ENCODE data around the gene PGR. TPM values are rescaled to one million over a fixed set of nuclear protein-coding genes. Genes with fewer than 3 reads are reported as not detected.

The PGR gene
- total and polyA plus RNA-seq, 10 donors, result 0.13 to 7.7 (median 2.5) TPM

GRCh38 chr11:101113540-101113939 is 16.1 kb downstream of the PGR start:
- Histone ChIP-seq H3K4me3 (no peak overlapping the region), H3K27ac (no peak overlapping the region), H3K4me1 (no peaks in the 10 kb centered on the region), H3K9me3 (peaks cover 0 to 5% (median 0%) of the 10 kb centered on the region in 8 donors), H3K36me3 (no peaks in the 10 kb centered on the region), H3K27me3 (replicated peaks in 1 of 7) (no peaks in the 10 kb centered on the region)
- WGBS, 5 donors, result 94 to 100% (median 96%) methylated on average over 2 of the region's 2 CpGs
- intact Hi-C loops (cut with DNase I; ENCODE audit: low total_unique reads), result no loop called here
- no peak for TF ChIP-seq CTCF (IDR thresholded peaks at IDR 0.05 in 8 of 11, conservative IDR thresholded peaks at IDR 0.05 in 3 of 11)
- no peak for TF ChIP-seq POLR2AphosphoS5 (IDR thresholded peaks at IDR 0.05)
- TF ChIP-seq POLR2A (IDR thresholded peaks at IDR 0.05), result no peak
- DNase-seq, result no peak

GRCh38 chr11:101104716-101105115 is 24.9 kb downstream of the PGR start:
- no peak for DNase-seq
- intact Hi-C loops (cut with DNase I; ENCODE audit: low total_unique reads), result no loop called here
- H3K27me3 ChIP-seq (replicated peaks in 1 of 7), result no peaks in the 10 kb centered on the region
- H3K9me3 ChIP-seq, result peaks cover 0 to 14% (median 3%) of the 10 kb centered on the region in 8 donors
- TF ChIP-seq POLR2A (IDR thresholded peaks at IDR 0.05) (no peak), CTCF (IDR thresholded peaks at IDR 0.05 in 8 of 11, conservative IDR thresholded peaks at IDR 0.05 in 3 of 11) (no peak)
- no peak overlapping the region for H3K4me3 ChIP-seq
- H3K27ac ChIP-seq, result no peak overlapping the region
- no peaks in the 10 kb centered on the region for H3K4me1 ChIP-seq
- H3K36me3 ChIP-seq, result no peaks in the 10 kb centered on the region

GRCh38 chr11:101103433-101103832 is 26.2 kb downstream of the PGR start:
- no peaks in the 10 kb centered on the region for H3K36me3 ChIP-seq
- intact Hi-C loops (cut with DNase I; ENCODE audit: low total_unique reads), result no loop called here
- H3K4me1 ChIP-seq, result no peaks in the 10 kb centered on the region
- no peak for DNase-seq
- H3K27me3 ChIP-seq (replicated peaks in 1 of 7), result no peaks in the 10 kb centered on the region
- TF ChIP-seq POLR2AphosphoS5 (IDR thresholded peaks at IDR 0.05), result no peak
- no peak for TF ChIP-seq CTCF (IDR thresholded peaks at IDR 0.05 in 8 of 11, conservative IDR thresholded peaks at IDR 0.05 in 3 of 11)
- no peak for TF ChIP-seq POLR2A (IDR thresholded peaks at IDR 0.05)
- no peak overlapping the region for H3K4me3 ChIP-seq
- no peak overlapping the region for H3K27ac ChIP-seq
- 79 to 95% (median 90%) methylated on average over 2 of the region's 2 CpGs for WGBS, 5 donors
- peaks cover 0 to 15% (median 3%) of the 10 kb centered on the region in 8 donors for H3K9me3 ChIP-seq

GRCh38 chr11:101100601-101101000 is 29.0 kb downstream of the PGR start:
- Histone ChIP-seq H3K9me3 (peaks cover 0 to 15% (median under 1%) of the 10 kb centered on the region in 8 donors), H3K4me1 (no peaks in the 10 kb centered on the region), H3K4me3 (no peak overlapping the region), H3K36me3 (no peaks in the 10 kb centered on the region), H3K27me3 (replicated peaks in 1 of 7) (no peaks in the 10 kb centered on the region), H3K27ac (no peak overlapping the region)
- no peak for TF ChIP-seq POLR2A (IDR thresholded peaks at IDR 0.05)
- TF ChIP-seq CTCF (IDR thresholded peaks at IDR 0.05 in 8 of 11, conservative IDR thresholded peaks at IDR 0.05 in 3 of 11), result no peak
- no peak for TF ChIP-seq POLR2AphosphoS5 (IDR thresholded peaks at IDR 0.05)
- DNase-seq, result no peak
- intact Hi-C loops (cut with DNase I; ENCODE audit: low total_unique reads), result no loop called here

Measured in spleen (tissue), 11 donors.